ENCODE data around the gene NELL1.

The NELL1 gene

DNA sequence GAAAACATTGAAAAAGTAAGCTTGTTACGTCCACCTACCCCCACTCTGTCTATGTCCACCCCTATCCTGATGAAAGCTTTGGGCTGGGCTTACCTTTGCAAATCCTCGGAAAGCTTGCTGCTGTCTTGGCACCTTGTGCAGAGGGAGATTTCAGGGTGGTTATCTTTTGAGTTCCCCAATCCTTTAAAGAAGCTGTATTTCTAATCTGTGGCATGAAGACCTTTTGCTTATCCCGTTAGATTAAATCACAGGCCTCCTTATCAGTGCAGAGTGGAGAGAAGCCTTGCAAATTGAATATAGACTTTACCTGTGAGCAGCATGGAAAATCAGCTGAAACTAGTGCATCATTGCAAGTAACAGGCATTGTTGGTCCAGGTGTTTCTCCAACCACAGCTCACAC is 942.9 kb downstream of the NELL1 start:
- DNase-seq: no peak

DNA sequence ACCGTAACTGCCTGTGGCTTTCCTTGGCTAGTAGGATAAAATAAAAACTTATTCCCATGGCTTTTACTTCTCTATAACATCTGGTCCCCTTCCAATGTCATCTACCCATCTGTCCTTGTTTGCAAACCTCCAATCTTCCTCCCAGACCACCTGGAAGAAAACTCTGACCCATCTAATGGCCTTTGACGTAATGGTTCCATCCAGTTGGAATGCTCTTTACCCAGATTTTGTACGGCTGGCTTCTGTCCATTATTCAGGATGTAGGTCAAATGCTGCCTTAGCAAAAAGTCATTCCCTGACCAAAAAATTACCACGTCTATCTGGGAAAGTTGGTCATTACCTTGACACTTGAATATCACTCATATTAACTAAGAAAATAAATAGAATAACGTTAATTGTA is 945.6 kb downstream of the NELL1 start:
- no peak for DNase-seq

DNA sequence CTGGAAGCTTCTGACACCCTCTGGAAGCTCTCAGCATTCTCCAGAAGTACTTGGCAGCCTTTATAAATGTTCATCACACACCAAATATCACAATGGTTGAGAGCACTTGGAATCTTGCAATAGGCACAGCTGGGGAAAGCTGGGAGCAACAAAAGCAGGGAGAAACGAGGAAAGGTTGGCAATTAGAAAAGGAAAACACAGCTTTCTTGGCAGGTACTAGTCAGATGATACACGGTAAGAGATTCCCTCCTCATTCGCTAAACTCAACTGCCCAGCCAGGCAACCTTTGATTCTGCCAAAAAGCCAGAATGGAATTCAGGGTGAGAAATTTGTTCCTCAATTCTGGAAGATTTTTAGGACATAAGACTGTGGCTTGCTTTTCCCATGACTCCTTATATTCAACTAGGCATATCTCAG is 946.6 kb downstream of the NELL1 start:
- DNase-seq: no peak

DNA sequence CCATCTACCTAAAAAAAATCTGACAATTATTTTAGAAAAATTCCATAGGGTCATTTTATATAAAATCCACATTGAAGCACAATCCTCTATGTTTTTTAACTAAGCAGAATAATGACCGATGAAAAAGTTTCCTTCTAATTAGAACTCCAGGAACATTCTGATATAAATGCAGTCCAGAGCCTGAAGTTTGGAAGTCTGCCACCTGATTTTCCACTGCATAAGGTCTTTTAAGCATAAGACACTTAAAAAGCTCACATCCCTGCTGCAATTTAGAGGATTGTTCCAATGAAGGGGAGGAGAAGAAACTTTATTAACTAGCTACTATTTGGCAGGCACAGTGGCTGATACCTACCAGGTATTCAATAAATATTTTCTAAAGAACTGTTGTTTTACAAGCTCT is 953.2 kb downstream of the NELL1 start:
- DNase-seq: peak; percentile 7

DNA sequence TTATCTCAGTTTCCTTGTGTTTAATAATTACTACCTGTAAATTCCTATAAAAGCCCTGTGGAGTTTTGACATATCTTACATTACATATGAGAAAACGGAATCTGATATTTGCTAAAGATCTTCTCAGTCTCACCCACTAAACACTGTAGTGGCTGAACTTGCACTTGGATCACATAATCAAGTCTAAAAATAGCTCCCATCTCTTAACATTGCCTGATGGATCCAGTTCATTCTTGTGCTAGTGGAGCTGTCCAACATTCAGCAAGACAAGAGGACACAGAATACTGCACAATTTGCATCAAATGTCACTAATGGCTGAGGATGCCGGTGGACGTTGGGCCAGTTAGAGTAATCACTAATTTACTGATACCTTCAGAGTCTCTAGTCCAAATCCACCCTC is 953.6 kb downstream of the NELL1 start:
- DNase-seq: no peak

Measured in NCI-H1694 treated with DMSO at 0.1 percent for 48 hours (cell line).